Measurements from ENCODE around the gene HMGCLL1.

HMGCLL1 gene

DNA sequence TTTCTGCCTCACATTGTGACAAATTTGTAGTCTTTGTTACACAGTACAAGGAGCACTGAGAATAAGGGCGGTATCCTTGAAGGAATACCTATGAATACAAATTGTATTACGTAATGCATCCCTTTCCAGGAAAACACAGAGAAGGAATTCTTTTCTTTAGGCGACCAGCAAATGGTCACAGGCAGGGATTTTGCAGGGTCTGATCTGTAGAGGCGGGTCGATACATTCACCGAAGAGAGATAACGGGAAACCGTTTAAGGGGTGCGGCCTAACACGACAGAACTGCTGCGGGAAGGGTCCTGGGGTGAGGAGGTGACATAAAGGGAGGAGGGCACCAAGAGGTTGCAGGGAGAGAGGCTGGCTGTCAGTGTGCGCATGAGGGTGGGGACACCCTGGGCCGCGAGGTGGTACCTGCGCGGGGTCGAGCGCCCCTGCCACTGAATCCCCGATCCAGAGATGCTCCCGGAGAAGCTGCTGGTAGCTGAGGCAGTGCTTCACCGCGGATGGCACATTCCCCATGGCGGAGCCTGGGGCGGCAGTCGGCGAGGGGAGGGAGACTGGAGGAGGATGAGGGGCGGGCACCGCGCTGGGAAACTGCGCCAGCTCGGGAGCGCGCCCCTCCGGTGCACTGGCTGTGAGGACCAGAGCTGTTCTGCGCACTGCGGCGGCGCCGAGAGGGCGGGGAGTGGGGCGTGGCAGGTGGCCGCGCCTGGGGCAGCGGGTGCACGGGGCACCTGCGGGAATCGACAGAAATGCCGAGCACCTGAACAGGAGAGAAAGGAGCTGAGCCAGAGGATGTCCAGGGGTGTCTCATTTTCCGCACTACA lies at the start of gene HMGCLL1:
Gene HMGCLL1 (minus strand): TSS at position 656 of the 827 bp plus-strand sequence. CDS start 137 bp downstream, at position 519.
- DNase-seq, result no peak

DNA sequence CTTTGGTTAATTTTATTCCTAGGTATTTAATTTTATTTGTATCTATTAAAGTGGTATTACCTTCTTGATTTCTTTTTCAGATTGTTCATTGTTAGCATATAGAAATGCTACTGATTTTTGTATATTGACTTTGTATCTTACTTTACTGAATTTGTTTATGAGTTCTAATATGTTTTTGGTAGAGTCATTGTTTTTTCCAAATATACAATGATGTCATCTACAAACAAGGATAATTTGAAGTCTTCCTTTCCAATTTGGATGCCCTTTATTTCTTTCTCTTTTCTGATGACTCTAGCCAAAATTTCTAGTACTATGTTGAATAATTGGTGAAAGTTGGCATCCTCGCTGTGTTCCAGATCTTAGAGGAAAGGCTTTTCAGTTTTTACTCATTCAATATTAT lies 43.0 kb upstream of the HMGCLL1 start:
- DNase-seq, result no peak

DNA sequence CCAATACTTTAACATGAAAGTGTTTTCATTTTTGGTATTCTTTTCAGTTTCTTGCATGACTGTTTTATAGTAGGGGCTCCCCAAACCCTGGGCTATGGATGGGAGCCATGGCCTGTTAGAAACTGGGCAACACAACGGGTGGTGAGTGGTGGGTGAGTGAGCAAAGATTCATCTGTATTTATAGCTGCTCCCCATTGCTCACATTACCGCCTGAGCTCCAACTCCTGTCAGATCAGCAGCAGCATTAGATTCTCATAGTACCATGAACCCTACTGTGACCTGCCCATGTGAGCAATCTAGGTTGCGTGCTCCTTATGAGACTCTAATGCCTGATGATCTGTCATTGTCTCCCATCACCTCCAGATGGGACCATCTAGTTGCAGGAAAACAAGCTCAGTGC lies 42.3 kb upstream of the HMGCLL1 start:
- no peak for DNase-seq

DNA sequence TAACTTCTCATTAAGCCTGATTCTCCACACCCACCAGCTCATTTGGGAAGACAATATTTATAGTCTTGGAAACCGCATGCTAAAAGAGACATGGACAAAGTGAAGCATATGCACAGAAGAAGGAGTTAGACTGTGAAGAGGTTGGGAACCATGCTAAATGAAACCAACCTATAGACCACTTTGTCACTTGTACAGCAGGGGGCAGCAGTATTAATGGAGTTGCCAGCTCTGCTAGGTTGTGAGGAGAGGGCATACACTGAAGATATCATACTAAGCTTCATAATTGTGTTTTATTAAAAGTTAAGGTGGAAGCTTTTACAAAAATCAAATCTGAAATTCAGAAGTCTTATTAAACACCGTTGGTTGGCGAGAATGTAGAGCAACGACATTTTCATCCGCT lies 38.3 kb upstream of the HMGCLL1 start:
- DNase-seq, result no peak

DNA sequence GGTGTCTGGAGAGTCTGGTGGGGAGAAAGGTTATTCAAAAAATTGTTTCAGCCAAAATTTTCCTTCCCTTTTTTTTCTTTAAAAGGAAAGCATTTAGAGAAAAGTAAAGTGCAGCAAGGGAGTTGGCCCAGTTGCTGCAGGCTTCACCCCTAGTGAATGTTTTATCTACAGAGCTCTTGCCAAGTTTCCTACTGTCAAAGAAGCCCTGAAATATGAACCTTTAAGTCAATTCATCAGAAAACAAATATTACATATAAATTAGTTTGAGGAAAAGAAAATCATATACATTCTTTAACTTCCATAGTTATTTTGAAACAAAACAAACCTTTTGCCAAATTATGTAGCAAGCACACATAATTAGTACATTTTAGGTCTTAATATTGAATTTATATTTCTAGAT lies 25.0 kb upstream of the HMGCLL1 start:
- no peak for DNase-seq

DNA sequence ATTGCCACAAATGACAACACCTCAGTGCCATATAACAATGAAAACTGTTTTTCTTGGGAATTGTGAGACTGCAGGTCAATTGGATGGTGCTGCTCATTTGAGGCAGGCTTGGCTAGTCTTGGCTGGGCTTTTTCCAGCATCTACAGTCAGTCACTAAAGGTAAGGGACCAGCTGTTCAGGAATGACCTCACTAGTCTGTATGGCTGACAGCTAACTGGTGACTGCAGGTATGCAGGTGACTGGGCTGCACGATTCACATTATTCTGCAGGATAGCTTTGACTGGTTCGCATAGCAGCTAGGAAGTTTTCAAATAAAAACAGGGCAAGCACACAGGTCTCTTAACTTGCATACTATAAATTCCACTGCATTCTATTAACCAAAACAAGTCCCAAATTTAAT lies 22.1 kb upstream of the HMGCLL1 start:
- no peak for DNase-seq

DNA sequence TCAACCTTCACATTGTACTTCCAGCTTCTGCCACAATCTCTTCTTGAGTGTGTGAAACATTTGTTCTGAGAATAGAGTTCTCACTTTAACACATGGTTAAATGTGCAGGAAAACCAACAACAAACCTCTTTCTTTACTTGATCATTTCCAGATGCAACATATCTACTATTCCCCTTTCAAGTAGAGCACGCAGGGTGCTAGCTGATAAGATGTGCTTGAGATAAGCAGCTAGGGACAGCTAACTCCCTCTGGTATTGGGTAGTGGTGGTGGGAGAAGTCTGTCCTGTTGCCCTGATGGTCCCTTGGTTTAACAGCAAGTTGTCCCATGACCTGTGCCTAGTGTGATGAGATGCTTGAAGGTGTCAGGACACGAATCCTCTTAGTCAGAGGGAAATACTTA lies 15.4 kb upstream of the HMGCLL1 start:
- no peak for DNase-seq

DNA sequence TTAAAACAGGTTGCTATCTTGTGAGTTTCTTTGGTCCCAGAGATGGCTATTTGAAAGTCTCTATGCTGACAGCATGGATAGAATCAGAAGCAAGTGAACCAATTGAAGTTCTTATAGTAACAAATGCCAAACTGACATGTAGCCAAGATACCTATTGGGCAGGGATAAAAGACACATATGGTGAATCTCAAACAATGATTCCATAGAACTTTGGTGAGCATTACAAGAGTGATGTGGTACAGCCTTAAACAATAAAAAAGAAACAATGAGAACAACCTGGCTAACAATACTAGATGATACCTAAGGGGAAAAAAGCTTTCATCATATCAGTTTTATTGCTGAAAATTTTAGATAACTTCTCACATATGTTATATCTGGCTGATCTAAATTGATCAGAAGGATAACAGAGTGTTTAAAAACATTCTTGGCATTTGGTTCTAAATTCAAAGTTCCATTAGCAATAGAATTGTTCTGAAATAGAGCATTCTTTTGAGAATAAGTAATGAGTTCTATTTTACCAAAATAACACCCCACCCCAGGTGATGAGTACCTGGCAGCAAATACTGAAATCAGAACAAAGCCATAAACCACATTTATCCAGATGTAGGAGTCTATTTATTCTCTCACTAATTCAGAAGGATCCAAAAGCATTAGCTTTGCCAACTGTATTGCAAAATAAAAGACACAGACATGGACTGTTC lies 5.8 kb upstream of the HMGCLL1 start:
- no peak for DNase-seq

DNA sequence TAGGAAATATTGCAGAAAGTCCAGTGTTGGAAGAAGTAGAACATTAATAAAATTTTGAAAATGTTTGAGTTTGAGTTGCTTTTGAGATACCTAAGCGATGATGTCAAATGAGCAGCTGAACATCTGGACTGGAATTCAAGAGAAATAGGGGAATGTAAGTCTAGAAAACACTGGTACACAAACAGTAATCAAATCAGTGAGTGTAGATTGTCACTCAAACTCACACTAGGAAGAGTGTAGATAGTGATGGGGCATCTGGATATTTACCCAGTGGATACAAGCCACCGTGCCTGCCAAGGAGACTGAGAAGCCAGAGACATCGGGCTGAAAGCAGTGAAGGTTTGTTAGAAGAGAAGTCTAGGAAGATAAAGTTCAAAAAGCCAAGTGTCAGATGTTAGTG lies 2.2 kb downstream of the HMGCLL1 start:
- DNase-seq, result no peak

DNA sequence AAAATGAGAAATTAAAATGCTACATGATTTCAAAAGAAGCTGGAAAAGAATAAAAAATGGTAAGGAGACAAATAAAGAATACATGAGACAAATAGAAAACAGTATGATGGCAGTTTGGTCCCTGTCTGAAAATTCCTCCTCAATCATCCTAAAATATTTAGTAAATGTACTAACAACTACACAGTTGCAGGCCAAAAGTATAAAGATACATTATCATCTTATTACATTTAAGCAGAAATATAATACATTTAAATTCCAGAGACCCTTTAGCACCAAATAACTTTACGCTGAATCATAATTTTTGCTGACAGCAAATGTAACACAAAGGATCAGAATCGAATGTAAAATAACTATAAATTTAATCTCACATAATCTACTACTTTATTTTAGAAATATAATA lies 4.4 kb downstream of the HMGCLL1 start:
- no peak for DNase-seq

DNA sequence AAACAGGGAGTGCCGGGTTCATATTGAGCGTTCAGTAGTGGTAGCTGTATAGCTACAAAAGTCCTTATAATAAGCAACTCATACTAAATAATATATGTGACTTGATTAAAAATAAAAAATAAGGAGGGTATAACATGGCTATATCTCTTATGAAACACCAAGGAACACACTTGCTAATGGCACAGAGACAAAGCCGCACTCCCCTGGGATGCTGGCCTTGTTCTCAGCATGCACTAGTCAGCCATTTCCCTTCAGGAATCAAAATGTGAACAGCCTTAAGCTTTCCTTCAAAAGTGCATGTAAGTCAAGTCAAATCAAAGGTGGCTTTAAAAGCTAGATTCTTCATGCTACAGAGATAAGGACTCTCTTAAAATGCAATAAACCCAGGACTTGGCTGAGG lies 9.4 kb downstream of the HMGCLL1 start:
- no peak for DNase-seq

DNA sequence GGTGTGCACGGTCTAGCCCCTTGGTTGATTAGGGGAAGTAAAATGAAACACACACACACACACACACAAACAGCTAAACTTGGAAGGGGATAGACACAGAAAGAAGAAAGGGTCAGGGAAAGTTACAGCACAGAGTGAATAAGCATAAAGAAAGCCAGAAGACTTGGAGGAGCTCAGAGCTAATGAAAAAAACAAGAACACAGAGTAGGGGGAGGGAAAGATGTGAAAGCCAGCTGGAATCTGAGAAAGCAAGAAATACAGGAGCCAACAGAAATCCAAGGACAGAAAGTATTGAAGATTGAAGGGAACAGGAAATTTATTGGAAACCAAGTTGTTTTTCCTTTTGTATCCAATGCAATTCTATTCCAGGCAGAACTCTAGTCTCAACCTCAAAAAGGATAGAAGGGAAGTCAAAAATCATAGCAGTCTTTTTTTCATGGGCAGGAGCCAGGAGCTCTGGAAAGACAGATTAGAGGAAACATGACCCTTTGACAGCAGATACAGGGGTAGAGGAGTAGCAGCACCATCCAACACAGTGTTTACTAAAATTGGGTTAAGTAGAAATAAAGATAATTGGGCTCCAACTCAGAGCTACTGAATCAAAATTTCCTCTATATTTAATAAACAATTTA lies 10.1 kb downstream of the HMGCLL1 start:
- no peak for DNase-seq

DNA sequence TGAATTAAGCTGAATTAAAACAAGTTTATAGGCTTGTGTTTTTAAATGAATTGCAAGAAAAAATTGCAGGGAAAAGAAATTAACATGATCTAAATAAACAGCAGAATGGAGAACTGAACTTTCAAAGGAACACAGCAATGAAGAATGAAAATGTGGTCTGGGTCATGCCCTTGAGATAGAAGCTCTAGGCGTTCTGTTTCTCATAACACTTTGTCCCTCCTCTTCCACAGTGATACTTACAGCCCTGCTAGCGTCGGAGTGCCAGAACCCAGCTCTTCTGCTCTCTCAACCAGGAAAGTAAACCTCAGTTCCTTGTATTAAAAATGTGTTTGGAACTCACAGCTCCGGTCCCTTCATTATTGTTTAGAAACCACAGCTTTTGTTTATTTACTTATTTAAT lies 11.4 kb downstream of the HMGCLL1 start:
- no peak for DNase-seq

DNA sequence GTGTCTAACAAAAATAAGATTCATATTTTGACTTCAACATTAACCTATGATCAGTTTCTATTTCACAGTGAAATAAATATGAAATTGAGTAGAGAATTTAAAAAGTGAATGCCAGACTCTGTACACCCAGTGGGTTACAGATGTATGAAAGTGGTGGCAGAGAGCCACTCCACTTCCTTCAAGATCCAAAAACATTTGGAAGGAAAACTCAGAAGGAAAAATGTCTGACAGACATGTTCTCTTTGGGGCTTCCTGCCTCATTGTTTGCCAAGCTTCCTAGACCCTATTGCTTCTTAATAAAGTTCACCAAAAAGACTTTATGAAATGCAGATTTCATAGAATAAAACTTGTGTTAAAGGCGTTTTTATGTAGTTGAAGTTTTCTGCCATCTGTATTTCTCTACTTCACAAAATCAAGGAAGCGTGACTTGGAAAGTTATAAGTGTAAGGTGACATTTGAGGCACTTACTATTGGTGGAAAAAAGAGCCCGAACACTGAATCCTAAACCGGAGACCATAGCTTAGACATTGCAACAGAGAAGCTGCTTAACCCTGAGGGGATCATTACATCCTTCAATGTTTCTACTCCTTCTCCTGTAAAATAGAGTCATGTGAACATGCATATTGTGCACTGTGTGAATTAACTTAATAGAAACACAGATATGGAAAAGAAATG lies 12.8 kb downstream of the HMGCLL1 start:
- DNase-seq, result no peak

DNA sequence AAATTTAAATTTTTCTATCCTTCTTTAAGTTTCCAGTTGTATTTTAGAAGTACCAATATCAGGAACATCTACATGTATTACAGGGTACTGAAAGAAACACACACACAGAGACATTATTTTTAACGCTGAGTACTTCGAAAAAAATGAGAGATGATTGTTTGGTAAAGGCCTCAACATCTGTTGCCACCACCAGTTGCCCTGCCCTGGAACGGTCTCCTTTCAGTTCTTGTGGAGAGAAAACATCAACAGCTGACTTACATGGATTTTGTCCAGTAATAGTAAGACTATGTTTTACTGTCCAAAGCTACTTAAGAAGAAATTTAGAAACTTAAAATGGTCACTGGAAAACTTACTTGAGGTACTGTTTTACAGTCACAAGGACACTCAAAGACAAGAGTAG lies 16.7 kb downstream of the HMGCLL1 start:
- no peak for DNase-seq

DNA sequence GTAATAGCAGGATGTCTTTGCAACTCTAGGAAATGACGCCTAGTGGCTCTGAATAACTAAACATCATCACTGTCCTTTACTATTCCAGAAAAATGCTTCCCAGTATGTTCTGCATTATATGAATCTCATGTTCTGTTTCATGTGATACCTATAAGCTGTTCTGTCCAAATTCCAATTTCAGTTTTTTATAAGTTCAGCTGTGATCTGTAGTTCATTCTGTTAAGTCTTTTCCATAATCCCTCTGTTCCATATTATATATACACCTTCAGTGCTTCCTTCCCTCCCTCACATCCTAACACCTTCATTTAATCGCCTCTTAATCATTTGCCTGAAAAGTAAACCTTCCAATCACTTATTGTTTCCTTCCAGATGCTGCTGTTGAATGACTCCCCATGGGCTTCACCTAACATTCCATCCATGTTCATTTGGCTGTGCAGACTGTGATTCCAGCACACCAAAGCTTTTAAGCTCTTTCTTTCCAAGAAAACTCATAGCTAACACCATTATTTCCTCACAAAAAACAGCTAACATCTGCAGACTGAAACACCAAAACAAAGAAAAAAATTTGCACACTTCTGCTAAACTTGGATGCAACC lies 18.6 kb downstream of the HMGCLL1 start:
- DNase-seq, result no peak

DNA sequence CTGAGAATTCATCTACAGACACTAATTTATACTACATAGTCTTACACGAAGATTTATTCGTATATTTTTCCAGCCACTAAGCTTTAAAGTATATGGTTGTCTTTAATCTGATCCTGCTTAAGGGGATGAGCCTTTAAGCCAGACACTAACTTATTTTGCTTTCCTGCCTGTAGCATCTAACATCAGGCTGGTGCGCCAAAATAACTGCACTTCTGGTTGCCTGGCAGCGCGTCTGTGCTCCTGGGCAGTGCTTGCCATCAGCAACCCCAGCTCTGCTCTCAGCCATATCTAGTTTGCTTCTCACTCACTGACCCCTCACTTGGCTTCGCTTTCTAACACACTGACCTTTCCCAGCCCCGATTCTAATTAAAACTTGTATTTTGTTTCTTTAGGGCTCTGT lies 21.8 kb downstream of the HMGCLL1 start:
- no peak for DNase-seq

DNA sequence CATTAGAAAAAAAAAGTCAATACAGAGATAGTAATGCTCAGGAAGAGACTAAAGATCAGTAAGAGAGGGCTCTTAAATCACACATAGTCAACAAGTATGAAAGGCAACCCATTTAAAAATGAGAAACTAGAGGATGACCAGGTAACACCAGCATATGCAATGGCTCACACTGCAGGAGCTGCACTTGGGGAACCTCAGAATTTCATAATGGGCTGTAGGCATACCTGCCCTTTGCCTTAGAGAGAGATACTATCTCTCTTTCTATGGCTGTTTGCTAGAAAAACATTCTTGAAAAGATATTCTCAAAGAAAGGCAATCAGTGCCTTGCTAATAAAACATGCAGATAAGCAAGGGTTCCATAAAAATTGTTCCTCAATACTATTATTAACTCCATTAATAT lies 33.2 kb downstream of the HMGCLL1 start:
- no peak for DNase-seq

DNA sequence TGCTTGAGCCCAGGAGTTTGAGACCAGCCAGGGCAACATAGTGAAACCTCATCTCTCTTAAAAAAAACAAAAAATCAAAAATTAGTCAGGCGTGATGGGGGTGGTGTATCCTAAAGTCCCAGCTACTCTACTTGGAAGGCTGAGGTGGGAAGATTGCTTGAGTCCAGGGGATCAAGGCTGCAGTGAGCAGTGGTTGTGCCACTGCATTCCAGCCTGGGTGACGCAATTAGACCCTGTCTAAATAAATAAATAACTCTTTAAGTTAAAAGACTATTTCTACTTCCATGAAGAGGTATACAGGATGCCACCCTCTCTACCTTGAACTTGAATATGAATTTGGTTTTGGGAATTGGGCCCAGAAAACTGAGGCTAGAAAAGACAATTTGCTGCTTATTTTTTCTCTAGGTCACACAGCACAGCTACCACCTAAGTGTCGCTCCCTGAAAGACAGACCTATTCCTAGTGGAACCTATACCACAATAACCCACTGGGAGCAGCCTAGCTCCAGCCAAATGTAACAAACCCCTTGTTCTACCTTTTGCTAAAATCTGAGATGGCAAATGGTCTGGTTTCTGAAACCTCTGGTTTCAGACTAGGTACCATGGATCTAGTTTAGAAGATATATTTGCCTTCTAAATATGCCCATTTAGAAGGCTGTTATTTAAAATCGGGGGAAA lies 35.2 kb downstream of the HMGCLL1 start:
- DNase-seq, result no peak

DNA sequence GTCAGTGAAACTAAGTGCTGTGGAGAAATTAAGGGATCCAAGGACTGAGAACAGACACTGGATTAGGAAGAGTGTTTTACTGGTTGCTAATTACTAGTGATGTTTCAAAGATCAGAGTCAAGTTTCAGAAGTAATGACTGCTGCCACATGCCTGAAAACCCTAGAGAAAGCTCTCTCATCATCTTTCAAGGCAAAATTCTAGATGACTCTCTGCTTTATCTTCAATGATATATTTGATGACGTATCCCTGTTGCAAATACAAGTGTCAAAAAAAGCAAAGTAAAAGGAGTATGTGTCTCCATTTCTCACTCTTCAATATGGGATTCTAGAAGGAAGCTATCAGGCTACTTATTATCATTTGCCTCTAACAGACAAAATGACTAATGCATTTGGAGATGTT lies 38.0 kb downstream of the HMGCLL1 start:
- no peak for DNase-seq

DNA sequence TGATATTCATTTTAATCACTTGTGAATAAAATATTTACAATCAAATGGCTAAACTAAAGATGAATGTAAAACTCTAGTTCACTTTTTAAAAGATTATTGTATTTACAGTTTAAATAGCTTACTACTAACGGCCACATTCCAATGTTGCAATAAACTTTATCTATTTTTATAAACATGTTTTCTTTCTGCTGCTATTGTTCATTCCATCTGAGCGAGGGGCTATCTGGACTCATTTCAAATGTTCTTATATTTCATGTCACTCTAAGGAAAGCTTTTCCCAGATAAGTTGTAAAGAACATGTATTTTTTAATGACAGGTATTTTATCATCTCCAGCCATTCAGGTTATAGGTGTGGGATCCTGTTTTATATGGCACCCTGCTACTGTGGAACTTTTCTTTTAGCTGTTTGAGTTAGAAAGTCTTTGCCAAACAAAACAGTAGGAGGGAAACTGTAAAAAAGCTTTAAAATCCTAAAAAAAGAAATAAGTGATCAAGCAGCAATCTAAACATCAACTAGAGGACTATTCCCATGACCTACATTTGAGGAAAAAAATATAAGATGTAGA lies 42.5 kb downstream of the HMGCLL1 start:
- DNase-seq, result no peak

DNA sequence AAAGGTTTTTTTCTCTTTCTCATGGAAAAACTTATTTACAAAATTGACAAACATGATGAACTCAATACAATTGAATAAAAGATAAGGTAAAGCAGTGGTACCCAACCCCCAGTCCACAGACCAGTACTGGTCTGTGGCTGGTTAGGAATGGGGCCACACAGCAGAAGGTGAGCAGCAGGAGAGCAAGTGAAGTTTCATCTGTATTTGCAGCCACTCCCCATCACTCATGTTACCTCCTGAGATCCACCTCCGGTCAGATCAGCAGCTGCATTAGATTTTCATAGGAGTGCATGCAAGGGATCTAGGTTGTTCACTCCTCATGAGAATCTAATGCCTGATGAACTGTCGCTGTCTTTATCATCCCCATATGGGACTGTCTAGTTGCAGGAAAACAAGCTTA lies 47.5 kb downstream of the HMGCLL1 start:
- no peak for DNase-seq
